ENCODE measurements around the gene KCNJ4.

GRCh38 chr22:38450234-38450797, 4.7 kb downstream of the KCNJ4 start:
- TF ChIP-seq EP300 (IDR thresholded peaks at IDR 0.05; ENCODE audit: low read depth) (no peak), CTCF (IDR thresholded peaks at IDR 0.05) (no peak), POLR2AphosphoS5 (IDR thresholded peaks at IDR 0.05) (no peak), POLR2A (IDR thresholded peaks at IDR 0.05) (no peak)
